ENCODE measurements around the gene SNTA1. TPM values are rescaled to one million over a fixed set of nuclear protein-coding genes. Genes with fewer than 3 reads are reported as not detected.
"Not testable (repeated sequence)": the region's sequence is repeated elsewhere in the genome, so short reads cannot be mapped to it uniquely, and the experiment has no call there.

Gene SNTA1
- total and polyA plus RNA-seq, 8 donors = 6.1 to 12.7 (median 10.2) TPM

DNA sequence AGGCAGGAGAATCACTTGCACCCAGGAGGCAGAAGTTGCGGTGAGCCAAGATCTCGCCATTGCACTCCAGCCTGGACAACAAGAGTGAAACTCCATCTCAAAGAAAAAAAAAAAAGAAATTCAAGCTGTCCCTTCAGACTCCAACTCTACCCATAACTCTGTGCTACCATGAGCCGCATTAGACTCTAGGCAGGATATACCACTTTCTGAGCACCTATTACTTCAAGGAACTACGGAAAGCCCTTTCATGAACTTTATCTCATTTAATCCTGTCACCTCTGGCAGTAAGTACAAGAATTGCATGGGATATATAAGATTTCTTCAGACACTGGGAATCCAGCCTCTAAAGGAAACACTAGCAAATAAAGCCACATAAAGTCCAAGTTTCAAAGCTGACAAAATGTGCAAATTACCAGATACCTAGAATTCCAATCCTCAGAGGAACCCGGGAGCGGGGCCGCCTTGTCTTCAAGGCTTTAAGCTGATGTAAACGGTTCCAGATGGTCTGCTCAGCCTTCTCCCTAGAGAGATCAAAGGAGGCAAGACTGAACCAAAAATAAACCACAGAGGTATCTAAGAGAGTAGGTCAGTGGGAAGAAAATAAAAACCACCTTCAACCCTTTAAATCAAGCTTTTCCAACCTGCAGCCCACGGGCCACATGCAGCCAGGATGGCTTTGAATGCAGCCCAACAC lies 51.7 kb downstream of the SNTA1 start:
- no peaks in the 10 kb centered on the region for H3K9me3 ChIP-seq
- no peaks in the 10 kb centered on the region for H3K27me3 ChIP-seq
- no peak overlapping the region for H3K27ac ChIP-seq
- H3K4me3 ChIP-seq = no peak overlapping the region
- TF ChIP-seq, protein P1, sequence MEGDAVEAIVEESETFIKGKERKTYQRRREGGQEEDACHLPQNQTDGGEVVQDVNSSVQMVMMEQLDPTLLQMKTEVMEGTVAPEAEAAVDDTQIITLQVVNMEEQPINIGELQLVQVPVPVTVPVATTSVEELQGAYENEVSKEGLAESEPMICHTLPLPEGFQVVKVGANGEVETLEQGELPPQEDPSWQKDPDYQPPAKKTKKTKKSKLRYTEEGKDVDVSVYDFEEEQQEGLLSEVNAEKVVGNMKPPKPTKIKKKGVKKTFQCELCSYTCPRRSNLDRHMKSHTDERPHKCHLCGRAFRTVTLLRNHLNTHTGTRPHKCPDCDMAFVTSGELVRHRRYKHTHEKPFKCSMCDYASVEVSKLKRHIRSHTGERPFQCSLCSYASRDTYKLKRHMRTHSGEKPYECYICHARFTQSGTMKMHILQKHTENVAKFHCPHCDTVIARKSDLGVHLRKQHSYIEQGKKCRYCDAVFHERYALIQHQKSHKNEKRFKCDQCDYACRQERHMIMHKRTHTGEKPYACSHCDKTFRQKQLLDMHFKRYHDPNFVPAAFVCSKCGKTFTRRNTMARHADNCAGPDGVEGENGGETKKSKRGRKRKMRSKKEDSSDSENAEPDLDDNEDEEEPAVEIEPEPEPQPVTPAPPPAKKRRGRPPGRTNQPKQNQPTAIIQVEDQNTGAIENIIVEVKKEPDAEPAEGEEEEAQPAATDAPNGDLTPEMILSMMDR (IDR thresholded peaks at IDR 0.05) = no peak
- DNase-seq (no peak), ATAC-seq (no peak)
- H3K4me1 ChIP-seq = no peaks in the 10 kb centered on the region
- intact Hi-C loops (cut with DNase I) = no loop called here
- H3K36me3 ChIP-seq = peaks cover 0 to 91% of the 10 kb centered on the region in 2 donors

DNA sequence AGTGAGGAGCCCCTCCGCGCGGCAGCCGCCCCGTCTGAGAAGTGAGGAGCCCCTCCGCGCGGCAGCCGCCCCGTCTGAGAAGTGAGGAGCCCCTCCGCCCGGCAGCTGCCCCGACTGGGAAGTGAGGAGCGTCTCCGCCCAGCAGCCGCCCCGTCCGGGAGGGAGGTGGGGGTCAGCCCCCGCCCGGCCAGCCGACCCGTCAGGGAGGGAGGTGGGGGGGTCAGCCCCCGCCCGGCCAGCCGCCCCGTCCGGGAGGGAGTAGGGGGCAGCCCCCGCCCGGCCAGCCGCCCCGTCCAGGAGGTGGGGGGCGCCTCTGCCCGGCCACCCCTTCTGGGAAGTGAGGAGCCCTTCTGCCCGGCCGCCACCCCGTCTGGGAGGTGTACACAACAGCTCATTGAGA lies 54.2 kb downstream of the SNTA1 start:
- ATAC-seq; H3K27ac ChIP-seq; H3K27me3 ChIP-seq; H3K4me1 ChIP-seq; H3K4me3 ChIP-seq; H3K9me3 ChIP-seq; intact Hi-C loops (cut with DNase I): not testable (repeated sequence)
- DNase-seq = peak in 1 of 4 donors; percentile 62
- H3K36me3 ChIP-seq = peaks cover 0 to 92% of the 10 kb centered on the region in 2 donors

GRCh38 chr20:33388268-33388667 lies 55.3 kb downstream of the SNTA1 start:
- Histone ChIP-seq H3K4me1 (no peaks in the 10 kb centered on the region), H3K9me3 (no peaks in the 10 kb centered on the region), H3K36me3 (peaks cover 0 to 93% of the 10 kb centered on the region in 2 donors), H3K4me3 (no peak overlapping the region), H3K27ac (no peak overlapping the region), H3K27me3 (no peaks in the 10 kb centered on the region)
- intact Hi-C loops (cut with DNase I) = no loop called here
- TF ChIP-seq, protein P1 (IDR thresholded peaks at IDR 0.05) = no peak
- no peak for ATAC-seq
- DNase-seq = no peak

- Histone ChIP-seq H3K4me3 (no peak overlapping the region), H3K27me3 (no peaks in the 10 kb centered on the region), H3K4me1 (no peaks in the 10 kb centered on the region), H3K9me3 (no peaks in the 10 kb centered on the region), H3K36me3 (peaks cover 0 to 93% of the 10 kb centered on the region in 2 donors), H3K27ac (no peak overlapping the region)
- intact Hi-C loops (cut with DNase I) = no loop called here
- TF ChIP-seq, protein P1 (IDR thresholded peaks at IDR 0.05) = no peak
- DNase-seq (peak in 1 of 4 donors; percentile 66), ATAC-seq (no peak)
Observed at GRCh38 chr20:33387177-33387576, 56.4 kb downstream of the SNTA1 start.

DNA sequence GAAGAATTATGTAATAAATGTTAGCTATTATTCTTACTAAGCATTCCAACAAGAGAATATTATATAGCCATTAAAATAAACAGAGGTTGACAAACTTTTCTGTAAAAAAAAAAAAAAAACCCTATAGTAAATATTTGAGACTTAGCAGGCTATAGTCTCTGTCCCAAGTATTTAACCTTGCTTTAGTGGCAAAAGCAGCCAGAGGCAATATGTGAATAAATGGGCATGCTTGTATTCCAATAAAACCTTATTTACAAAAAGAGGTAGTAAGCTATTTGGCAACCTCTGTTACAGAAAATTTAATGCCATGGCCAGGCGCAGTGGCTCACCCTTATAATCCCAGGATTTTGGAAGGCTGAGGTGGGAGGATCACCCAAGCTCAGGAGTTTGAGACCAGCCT lies 56.9 kb downstream of the SNTA1 start:
- no peak for DNase-seq
- H3K27ac ChIP-seq = no peak overlapping the region
- intact Hi-C loops (cut with DNase I) = no loop called here
- TF ChIP-seq, protein P1 (IDR thresholded peaks at IDR 0.05) = no peak
- peaks cover 0 to 93% of the 10 kb centered on the region in 2 donors for H3K36me3 ChIP-seq
- H3K4me3 ChIP-seq = no peak overlapping the region
- H3K27me3 ChIP-seq = no peaks in the 10 kb centered on the region
- no peaks in the 10 kb centered on the region for H3K4me1 ChIP-seq
- ATAC-seq = no peak
- no peaks in the 10 kb centered on the region for H3K9me3 ChIP-seq

- ATAC-seq (no peak), DNase-seq (no peak)
- H3K4me3 ChIP-seq = no peak overlapping the region
- intact Hi-C loops (cut with DNase I) = no loop called here
- no peak overlapping the region for H3K27ac ChIP-seq
- no peaks in the 10 kb centered on the region for H3K4me1 ChIP-seq
- TF ChIP-seq, protein P1 (IDR thresholded peaks at IDR 0.05) = no peak
- H3K27me3 ChIP-seq = no peaks in the 10 kb centered on the region
- H3K36me3 ChIP-seq = peaks cover 0 to 95% of the 10 kb centered on the region in 2 donors
- H3K9me3 ChIP-seq = no peaks in the 10 kb centered on the region
Observed at GRCh38 chr20:33377366-33377765, 66.2 kb downstream of the SNTA1 start.

All from left lung (tissue), 10 donors.